Endothelial cell of umbilical vein (primary cell): ENCODE results near the gene CCDC69. TPM values are rescaled to one million over a fixed set of nuclear protein-coding genes. Genes with fewer than 3 reads are reported as not detected.
"Not testable (repeated sequence)": the region's sequence is repeated elsewhere in the genome, so short reads cannot be mapped to it uniquely, and the experiment has no call there.

ENCODE experiments used
- BruUV-seq: library from RNA; stranded (reverse); fragments of 400-500 nt; replicated peaks from 2 replicates; lab custom pipeline; 2021; lab: Mats Ljungman, UMichigan
- CTCF ChIA-PET: fragments of 300-600, 350-600 bp; sonication (Branson Sonifier 250); formaldehyde crosslinking; loops from one replicate; lab custom pipeline; 2021; ENCODE audit warnings: antibody characterized with exemption, inconsistent platforms; lab: Charles Lee
- POLR2A ChIA-PET: fragments of 300-600, 350-600 bp; sonication (Branson Sonifier 250); formaldehyde crosslinking; loops from one replicate; lab custom pipeline; 2021; ENCODE audit warnings: antibody characterized with exemption, inconsistent platforms; lab: Charles Lee
- DNase-seq: peaks from one replicate; pipeline ENCODE4 v3.0.0-alpha.2; 2011; ENCODE audit warnings: low read depth, low spot score
- FAIRE-seq: peaks from 2 replicates; lab custom pipeline; 2011; peaks lifted over from hg19 to GRCh38; lab: Jason Lieb, UNC
- H2AFZ ChIP-seq: 2 replicates; pipeline ENCODE4 v1.6.0; 2012; ENCODE audit warnings: low read depth, low read length, control low read depth, inconsistent platforms
- H3K27ac ChIP-seq: 2 replicates; pipeline ENCODE4 v1.5.1; 2011; ENCODE audit warnings: low read depth, mild to moderate bottlenecking, control low read depth, low read length, moderate library complexity; ENCODE audit not compliant: insufficient read depth
- H3K27me3 ChIP-seq, 2 experiments: 2 replicates each; pipeline versions ENCODE4 v1.6.0 to v1.6.1; 2011; ENCODE audit warnings: low read length in 2 of 2, mixed read lengths in 1 of 2; ENCODE audit not compliant: control insufficient read depth in 2 of 2, insufficient read depth in 2 of 2
- H3K36me3 ChIP-seq, 2 experiments: 2 replicates in 1 of 2; 3 replicates in 1 of 2; pipeline ENCODE4 v1.5.1; 2011; ENCODE audit warnings: low read length in 2 of 2, mild to moderate bottlenecking in 1 of 2, moderate library complexity in 1 of 2; ENCODE audit not compliant: control insufficient read depth in 2 of 2, insufficient read depth in 2 of 2; ENCODE audit errors: extremely low read depth in 1 of 2
- H3K4me1 ChIP-seq: 3 replicates; pipeline ENCODE4 v1.5.1; 2011; ENCODE audit warnings: mild to moderate bottlenecking, low read length; ENCODE audit not compliant: control insufficient read depth, insufficient read depth; ENCODE audit errors: extremely low read depth
- H3K4me2 ChIP-seq: 2 replicates; pipeline ENCODE4 v1.6.1; 2011; ENCODE audit warnings: low read length, control low read depth, mixed read lengths; ENCODE audit not compliant: insufficient read depth
- H3K4me3 ChIP-seq, 3 experiments: fragments of 200-600 bp in 1 of 3; sonication (generic), shearing (Covaris generic) in 1 of 3; replicated peaks in 1 of 3; 2 replicates each; pipeline ENCODE4 v1.5.1; 2011 to 2016; ENCODE audit warnings: control low read depth in 3 of 3, low read length in 3 of 3, mild to moderate bottlenecking in 2 of 3, inconsistent platforms in 1 of 3, low read depth in 1 of 3, moderate library complexity in 1 of 3; ENCODE audit not compliant: insufficient read depth in 1 of 3
- H3K79me2 ChIP-seq: 2 replicates; pipeline ENCODE4 v1.6.0; 2012; ENCODE audit warnings: low read length, inconsistent platforms; ENCODE audit not compliant: control insufficient read depth, insufficient read depth
- H3K9ac ChIP-seq: replicated peaks from 2 replicates; pipeline ENCODE3; 2011; ENCODE audit warnings: low read length, control low read depth; ENCODE audit not compliant: insufficient read depth; ENCODE audit errors: extremely low read depth
- H3K9me1 ChIP-seq: replicated peaks from 3 replicates; pipeline ENCODE4 v1.6.0; 2011; ENCODE audit warnings: mild to moderate bottlenecking, low read length; ENCODE audit not compliant: control insufficient read depth, insufficient read depth; ENCODE audit errors: extremely low read depth
- H3K9me3 ChIP-seq: replicated peaks from 2 replicates; pipeline ENCODE4 v1.5.1; 2012; ENCODE audit warnings: low read length, inconsistent platforms; ENCODE audit not compliant: control insufficient read depth, insufficient read depth
- H4K20me1 ChIP-seq: replicated peaks from 2 replicates; pipeline ENCODE3; 2011; ENCODE audit warnings: mild to moderate bottlenecking, low read length; ENCODE audit not compliant: control insufficient read depth, insufficient read depth; ENCODE audit errors: extremely low read depth
- CTCF ChIP-seq, 2 donors: IDR thresholded peaks; 1 replicate in 1 of 2; 2 replicates in 1 of 2; pipeline ENCODE4 v1.5.1; 2011; ENCODE audit warnings: low read length in 2 of 2, mild to moderate bottlenecking in 2 of 2, moderate library complexity in 2 of 2, control low read depth in 1 of 2, inconsistent platforms in 1 of 2, low read depth in 1 of 2; ENCODE audit not compliant: insufficient read depth in 1 of 2; ENCODE audit errors: extremely low read depth in 1 of 2
- EZH2 ChIP-seq: IDR thresholded peaks from 2 replicates; pipeline ENCODE4 v1.6.1; 2012; ENCODE audit warnings: borderline replicate concordance, low read depth, mild to moderate bottlenecking, moderate library complexity, low read length, inconsistent platforms; ENCODE audit not compliant: severe bottlenecking
- FOS ChIP-seq: IDR thresholded peaks from 2 replicates; pipeline ENCODE4 v1.6.1; 2011; ENCODE audit warnings: mild to moderate bottlenecking, low read length, moderate library complexity, borderline replicate concordance; ENCODE audit not compliant: insufficient read depth
- GATA2 ChIP-seq: IDR thresholded peaks from 2 replicates; pipeline ENCODE4 v1.7.0; 2011; ENCODE audit warnings: low read depth, mild to moderate bottlenecking, moderate library complexity, mixed read lengths, low read length; ENCODE audit not compliant: insufficient read length, insufficient read depth
- JUN ChIP-seq: IDR thresholded peaks from 2 replicates; pipeline ENCODE4 v1.6.1; 2011; ENCODE audit warnings: borderline replicate concordance, low read depth; ENCODE audit not compliant: insufficient read length, insufficient read depth
- MAX ChIP-seq: IDR thresholded peaks from 2 replicates; pipeline ENCODE4 v1.6.1; 2011; ENCODE audit not compliant: insufficient read depth, insufficient read length
- MYC ChIP-seq: IDR thresholded peaks from one replicate; pipeline ENCODE4 v1.6.1; 2011; ENCODE audit warnings: mild to moderate bottlenecking, low read depth, low read length
- POLR2A ChIP-seq: IDR thresholded peaks from 2 replicates; pipeline ENCODE4 v1.6.1; 2012; ENCODE audit warnings: low read depth, mild to moderate bottlenecking, control low read depth, low read length
- POLR2AphosphoS5 ChIP-seq: IDR thresholded peaks from 2 replicates; pipeline ENCODE4 v1.6.1; 2012; ENCODE audit warnings: low read depth, mild to moderate bottlenecking, control low read depth, low read length, moderate library complexity; ENCODE audit not compliant: insufficient read depth
- dilution Hi-C: fragments of 300-500 bp; cut with MboI; formaldehyde crosslinking; loops from one replicate; pipeline ENCODE4 v1.15.0; 2019; ENCODE audit warnings: low sequenced_read_pairs; ENCODE audit not compliant: extremely low pct_ligation_motif_present
- intact Hi-C: fragments of 100-400 bp; cut with micrococcal nuclease; formaldehyde crosslinking; loops from one replicate; pipeline ENCODE4 v1.10.0; 2022
- polyA plus RNA-seq, 4 experiments: library from polyadenylated mRNA; depleted of rRNA in 3 of 4; stranded (reverse) in 3 of 4; unstranded in 1 of 4; fragments of >200 nt; gene quantifications; 2 replicates each; pipeline versions ENCODE4 v1.2.1 to v1.2.3, GENCODE V29; 2011 to 2012; ENCODE audit warnings: missing spikeins in 1 of 4
- total RNA-seq: library from RNA; stranded (reverse); gene quantifications from 2 replicates; pipeline ENCODE4 v1.2.3, GENCODE V29; 2021

Gene CCDC69
- total and polyA plus RNA-seq, 2 donors (not counting 3 experiments of a cell fraction or from before 2014, with no cell fraction given), result 4.1 to 4.5 TPM

GRCh38 chr5:151198861-151199260 is 25.0 kb downstream of the CCDC69 start:
- no peak overlapping the region for H3K27ac ChIP-seq

DNA sequence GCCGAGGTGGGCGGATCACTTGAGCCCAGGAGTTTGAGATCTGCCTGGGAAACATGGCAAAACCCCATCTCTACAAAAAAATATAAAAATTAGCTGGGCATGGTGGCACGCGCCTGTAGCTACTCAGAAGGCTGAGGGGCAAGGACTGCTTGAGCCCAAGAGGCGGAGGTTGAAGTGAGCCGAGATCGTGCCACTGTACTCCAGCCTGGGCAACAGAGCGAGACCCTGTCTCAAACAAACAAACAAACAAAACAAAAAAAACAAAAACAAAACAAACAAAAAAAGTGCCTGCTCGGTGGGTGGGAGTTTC is 26.6 kb downstream of the CCDC69 start:
- H3K27me3 ChIP-seq, H3K9me3 ChIP-seq, H3K4me3 ChIP-seq, H4K20me1 ChIP-seq, H3K4me1 ChIP-seq, H3K79me2 ChIP-seq, H2AFZ ChIP-seq, H3K27ac ChIP-seq, FAIRE-seq, POLR2A ChIA-PET, BruUV-seq, H3K9me1 ChIP-seq, H3K9ac ChIP-seq, DNase-seq, intact Hi-C loops, dilution Hi-C loops, H3K36me3 ChIP-seq, H3K4me2 ChIP-seq, CTCF ChIA-PET: not testable (repeated sequence)

More at GRCh38 chr5:151198861-151199260, 25.0 kb downstream of the CCDC69 start:
- no peaks in the 10 kb centered on the region for H3K9me3 ChIP-seq
- H3K27me3 ChIP-seq, result no peaks in the 10 kb centered on the region
- no peak overlapping the region for H2AFZ ChIP-seq
- no peak overlapping the region for H3K9ac ChIP-seq
- ChIA-PET CTCF (interaction anchor here (0.9 kb wide), 1 partner anchor 31 kb away, joined by 3 read pairs; no protein-coding TSS in a partner anchor), POLR2A (no interaction called here)
- intact Hi-C loops (no loop called here), dilution Hi-C loops (no loop called here)
- no peak for FAIRE-seq
- no peaks in the 10 kb centered on the region for H4K20me1 ChIP-seq
- no peak for TF ChIP-seq CTCF (IDR thresholded peaks at IDR 0.05; ENCODE audit: extremely low read depth in 1 of 2, insufficient read depth in 1 of 2, low read depth in 1 of 2, low read length in 2 of 2)
- no peak for TF ChIP-seq POLR2AphosphoS5
- no peak for TF ChIP-seq JUN
- no peak for TF ChIP-seq FOS
- TF ChIP-seq MAX, result no peak
- no peak for TF ChIP-seq MYC
- no peak for TF ChIP-seq EZH2
- TF ChIP-seq POLR2A, result no peak
- no peak for TF ChIP-seq GATA2
- no peak overlapping the region for H3K4me2 ChIP-seq
- no peaks in the 10 kb centered on the region for H3K79me2 ChIP-seq
- no peak overlapping the region for H3K4me3 ChIP-seq
- no peak for DNase-seq
- BruUV-seq, result no TSS peak
- H3K36me3 ChIP-seq, result no peaks in the 10 kb centered on the region
- no peaks in the 10 kb centered on the region for H3K9me1 ChIP-seq
- peaks cover 8% of the 10 kb centered on the region for H3K4me1 ChIP-seq
